ENCODE results near the gene RNF213.

The RNF213 gene

DNA sequence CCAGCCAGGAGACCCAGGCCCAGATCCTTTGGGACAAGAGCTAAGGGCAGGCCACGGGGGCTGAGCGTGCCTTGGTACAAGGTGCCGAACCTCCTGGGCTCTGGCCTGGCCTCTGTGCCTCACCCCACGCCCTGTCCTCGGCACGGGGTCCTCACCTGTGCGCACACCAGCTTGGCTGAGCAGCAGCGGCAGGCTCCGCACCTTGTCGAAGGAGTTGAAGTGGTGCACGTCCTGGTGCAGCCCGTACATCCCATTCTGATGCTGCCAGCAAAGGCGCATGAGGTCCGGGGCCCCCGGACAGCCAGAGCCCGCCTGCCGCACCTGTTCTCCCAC lies 45.8 kb upstream of the RNF213 start:
- H3K27me3 ChIP-seq (ENCODE audit: insufficient read depth, poor library complexity, severe bottlenecking), result peaks cover 11% of the 10 kb centered on the region
- no peak for DNase-seq (ENCODE audit: low read depth in 1 of 2, low spot score in 1 of 2)
- H3K27ac ChIP-seq (replicated peaks), result no peak overlapping the region
- no peak overlapping the region for H3K4me3 ChIP-seq (replicated peaks; ENCODE audit: insufficient read depth, low read length)
- TF ChIP-seq SPI1 (IDR thresholded peaks at IDR 0.05; ENCODE audit: borderline replicate concordance, low read depth) (no peak), GABPA (IDR thresholded peaks at IDR 0.05; ENCODE audit: low read depth) (no peak), POLR2AphosphoS5 (IDR thresholded peaks at IDR 0.05; ENCODE audit: low read depth) (no peak)
- TF ChIP-seq, protein P1, sequence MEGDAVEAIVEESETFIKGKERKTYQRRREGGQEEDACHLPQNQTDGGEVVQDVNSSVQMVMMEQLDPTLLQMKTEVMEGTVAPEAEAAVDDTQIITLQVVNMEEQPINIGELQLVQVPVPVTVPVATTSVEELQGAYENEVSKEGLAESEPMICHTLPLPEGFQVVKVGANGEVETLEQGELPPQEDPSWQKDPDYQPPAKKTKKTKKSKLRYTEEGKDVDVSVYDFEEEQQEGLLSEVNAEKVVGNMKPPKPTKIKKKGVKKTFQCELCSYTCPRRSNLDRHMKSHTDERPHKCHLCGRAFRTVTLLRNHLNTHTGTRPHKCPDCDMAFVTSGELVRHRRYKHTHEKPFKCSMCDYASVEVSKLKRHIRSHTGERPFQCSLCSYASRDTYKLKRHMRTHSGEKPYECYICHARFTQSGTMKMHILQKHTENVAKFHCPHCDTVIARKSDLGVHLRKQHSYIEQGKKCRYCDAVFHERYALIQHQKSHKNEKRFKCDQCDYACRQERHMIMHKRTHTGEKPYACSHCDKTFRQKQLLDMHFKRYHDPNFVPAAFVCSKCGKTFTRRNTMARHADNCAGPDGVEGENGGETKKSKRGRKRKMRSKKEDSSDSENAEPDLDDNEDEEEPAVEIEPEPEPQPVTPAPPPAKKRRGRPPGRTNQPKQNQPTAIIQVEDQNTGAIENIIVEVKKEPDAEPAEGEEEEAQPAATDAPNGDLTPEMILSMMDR (IDR thresholded peaks at IDR 0.05; ENCODE audit: insufficient read depth, low read length), result no peak
- TF ChIP-seq, protein P2, sequence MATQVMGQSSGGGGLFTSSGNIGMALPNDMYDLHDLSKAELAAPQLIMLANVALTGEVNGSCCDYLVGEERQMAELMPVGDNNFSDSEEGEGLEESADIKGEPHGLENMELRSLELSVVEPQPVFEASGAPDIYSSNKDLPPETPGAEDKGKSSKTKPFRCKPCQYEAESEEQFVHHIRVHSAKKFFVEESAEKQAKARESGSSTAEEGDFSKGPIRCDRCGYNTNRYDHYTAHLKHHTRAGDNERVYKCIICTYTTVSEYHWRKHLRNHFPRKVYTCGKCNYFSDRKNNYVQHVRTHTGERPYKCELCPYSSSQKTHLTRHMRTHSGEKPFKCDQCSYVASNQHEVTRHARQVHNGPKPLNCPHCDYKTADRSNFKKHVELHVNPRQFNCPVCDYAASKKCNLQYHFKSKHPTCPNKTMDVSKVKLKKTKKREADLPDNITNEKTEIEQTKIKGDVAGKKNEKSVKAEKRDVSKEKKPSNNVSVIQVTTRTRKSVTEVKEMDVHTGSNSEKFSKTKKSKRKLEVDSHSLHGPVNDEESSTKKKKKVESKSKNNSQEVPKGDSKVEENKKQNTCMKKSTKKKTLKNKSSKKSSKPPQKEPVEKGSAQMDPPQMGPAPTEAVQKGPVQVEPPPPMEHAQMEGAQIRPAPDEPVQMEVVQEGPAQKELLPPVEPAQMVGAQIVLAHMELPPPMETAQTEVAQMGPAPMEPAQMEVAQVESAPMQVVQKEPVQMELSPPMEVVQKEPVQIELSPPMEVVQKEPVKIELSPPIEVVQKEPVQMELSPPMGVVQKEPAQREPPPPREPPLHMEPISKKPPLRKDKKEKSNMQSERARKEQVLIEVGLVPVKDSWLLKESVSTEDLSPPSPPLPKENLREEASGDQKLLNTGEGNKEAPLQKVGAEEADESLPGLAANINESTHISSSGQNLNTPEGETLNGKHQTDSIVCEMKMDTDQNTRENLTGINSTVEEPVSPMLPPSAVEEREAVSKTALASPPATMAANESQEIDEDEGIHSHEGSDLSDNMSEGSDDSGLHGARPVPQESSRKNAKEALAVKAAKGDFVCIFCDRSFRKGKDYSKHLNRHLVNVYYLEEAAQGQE (IDR thresholded peaks at IDR 0.05; ENCODE audit: insufficient replicate concordance, low read depth), result no peak

GRCh38 chr17:80216473-80217456 lies 43.9 kb upstream of the RNF213 start:
- no peak overlapping the region for H3K4me3 ChIP-seq (replicated peaks; ENCODE audit: insufficient read depth, low read length)
- TF ChIP-seq SPI1 (IDR thresholded peaks at IDR 0.05; ENCODE audit: borderline replicate concordance, low read depth), result no peak
- TF ChIP-seq, protein P1 (IDR thresholded peaks at IDR 0.05; ENCODE audit: insufficient read depth, low read length), result no peak
- TF ChIP-seq, protein P2 (IDR thresholded peaks at IDR 0.05; ENCODE audit: insufficient replicate concordance, low read depth), result no peak
- no peak for TF ChIP-seq POLR2AphosphoS5 (IDR thresholded peaks at IDR 0.05; ENCODE audit: low read depth)
- no peak for TF ChIP-seq GABPA (IDR thresholded peaks at IDR 0.05; ENCODE audit: low read depth)
- no peak for DNase-seq (ENCODE audit: low read depth in 1 of 2, low spot score in 1 of 2)
- H3K27me3 ChIP-seq (ENCODE audit: insufficient read depth, poor library complexity, severe bottlenecking), result peaks cover 22% of the 10 kb centered on the region
- no peak overlapping the region for H3K27ac ChIP-seq (replicated peaks)

GRCh38 chr17:80217703-80218362 lies 42.8 kb upstream of the RNF213 start:
- Histone ChIP-seq H3K4me3 (replicated peaks; ENCODE audit: insufficient read depth, low read length) (no peak overlapping the region), H3K27me3 (ENCODE audit: insufficient read depth, poor library complexity, severe bottlenecking) (peaks cover 22% of the 10 kb centered on the region), H3K27ac (replicated peaks) (no peak overlapping the region)
- TF ChIP-seq, protein P1 (IDR thresholded peaks at IDR 0.05; ENCODE audit: insufficient read depth, low read length), result no peak
- TF ChIP-seq POLR2AphosphoS5 (IDR thresholded peaks at IDR 0.05; ENCODE audit: low read depth) (no peak), SPI1 (IDR thresholded peaks at IDR 0.05; ENCODE audit: borderline replicate concordance, low read depth) (no peak), GABPA (IDR thresholded peaks at IDR 0.05; ENCODE audit: low read depth) (no peak)
- TF ChIP-seq, protein P2 (IDR thresholded peaks at IDR 0.05; ENCODE audit: insufficient replicate concordance, low read depth), result no peak
- DNase-seq (ENCODE audit: low read depth in 1 of 2, low spot score in 1 of 2), result no peak
